ENCODE results near the gene IGHMBP2.

Gene IGHMBP2

DNA sequence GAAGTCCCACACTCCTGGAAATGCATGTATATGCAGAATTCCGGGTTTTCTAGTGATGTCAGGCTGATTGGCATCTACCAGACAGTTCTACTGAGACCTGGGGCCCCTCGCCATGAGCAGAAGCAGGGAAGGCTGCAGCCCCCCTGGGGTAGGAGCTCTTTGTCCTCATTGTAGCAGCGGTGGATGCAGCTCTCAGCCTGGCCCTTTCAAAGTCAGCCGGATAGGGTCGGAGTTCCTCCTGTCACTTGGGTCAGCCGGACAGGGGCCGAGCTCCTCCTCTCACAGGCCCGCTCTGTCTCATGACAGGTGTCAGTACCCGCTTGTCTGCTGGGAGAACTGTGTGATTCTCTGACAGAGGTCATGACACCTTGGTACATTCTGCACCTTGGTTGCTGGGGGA lies 47.1 kb downstream of the IGHMBP2 start:
- peaks cover 6% of the 10 kb centered on the region; the same call in 1 of the 2 replicates for H3K27me3 ChIP-seq (ENCODE audit: insufficient read depth, low read length)
- H3K9ac ChIP-seq (ENCODE audit: low read length) = no peak overlapping the region
- H3K4me3 ChIP-seq (ENCODE audit: low read depth, low read length, poor library complexity, severe bottlenecking) = no peak overlapping the region
- H3K4me2 ChIP-seq (ENCODE audit: low read length) = no peak overlapping the region
- TF ChIP-seq, protein P1, sequence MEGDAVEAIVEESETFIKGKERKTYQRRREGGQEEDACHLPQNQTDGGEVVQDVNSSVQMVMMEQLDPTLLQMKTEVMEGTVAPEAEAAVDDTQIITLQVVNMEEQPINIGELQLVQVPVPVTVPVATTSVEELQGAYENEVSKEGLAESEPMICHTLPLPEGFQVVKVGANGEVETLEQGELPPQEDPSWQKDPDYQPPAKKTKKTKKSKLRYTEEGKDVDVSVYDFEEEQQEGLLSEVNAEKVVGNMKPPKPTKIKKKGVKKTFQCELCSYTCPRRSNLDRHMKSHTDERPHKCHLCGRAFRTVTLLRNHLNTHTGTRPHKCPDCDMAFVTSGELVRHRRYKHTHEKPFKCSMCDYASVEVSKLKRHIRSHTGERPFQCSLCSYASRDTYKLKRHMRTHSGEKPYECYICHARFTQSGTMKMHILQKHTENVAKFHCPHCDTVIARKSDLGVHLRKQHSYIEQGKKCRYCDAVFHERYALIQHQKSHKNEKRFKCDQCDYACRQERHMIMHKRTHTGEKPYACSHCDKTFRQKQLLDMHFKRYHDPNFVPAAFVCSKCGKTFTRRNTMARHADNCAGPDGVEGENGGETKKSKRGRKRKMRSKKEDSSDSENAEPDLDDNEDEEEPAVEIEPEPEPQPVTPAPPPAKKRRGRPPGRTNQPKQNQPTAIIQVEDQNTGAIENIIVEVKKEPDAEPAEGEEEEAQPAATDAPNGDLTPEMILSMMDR (IDR thresholded peaks at IDR 0.05; ENCODE audit: low read length) = no peak
- no peak for TF ChIP-seq EZH2 (IDR thresholded peaks at IDR 0.05; ENCODE audit: borderline replicate concordance, low read length)
- H4K20me1 ChIP-seq (ENCODE audit: insufficient read depth, low read length) = no peaks in the 10 kb centered on the region
- H2AFZ ChIP-seq (ENCODE audit: low read length) = no peak overlapping the region
- H3K9me2 ChIP-seq (ENCODE audit: low read depth, low read length) = no peaks in the 10 kb centered on the region
- no peak overlapping the region for H3K27ac ChIP-seq (ENCODE audit: low read depth, low read length, poor library complexity, severe bottlenecking)
- no peaks in the 10 kb centered on the region for H3K36me3 ChIP-seq (ENCODE audit: insufficient read depth, low read length)
- no peaks in the 10 kb centered on the region for H3K9me3 ChIP-seq (ENCODE audit: low read length)
- H3F3A ChIP-seq (ENCODE audit: insufficient read depth, low read length) = no peaks in the 10 kb centered on the region
- no peaks in the 10 kb centered on the region for H3K79me2 ChIP-seq (ENCODE audit: insufficient read depth, low read length)
- peaks cover 7% of the 10 kb centered on the region for H3K4me1 ChIP-seq (ENCODE audit: insufficient read depth, low read length, severe bottlenecking)

DNA sequence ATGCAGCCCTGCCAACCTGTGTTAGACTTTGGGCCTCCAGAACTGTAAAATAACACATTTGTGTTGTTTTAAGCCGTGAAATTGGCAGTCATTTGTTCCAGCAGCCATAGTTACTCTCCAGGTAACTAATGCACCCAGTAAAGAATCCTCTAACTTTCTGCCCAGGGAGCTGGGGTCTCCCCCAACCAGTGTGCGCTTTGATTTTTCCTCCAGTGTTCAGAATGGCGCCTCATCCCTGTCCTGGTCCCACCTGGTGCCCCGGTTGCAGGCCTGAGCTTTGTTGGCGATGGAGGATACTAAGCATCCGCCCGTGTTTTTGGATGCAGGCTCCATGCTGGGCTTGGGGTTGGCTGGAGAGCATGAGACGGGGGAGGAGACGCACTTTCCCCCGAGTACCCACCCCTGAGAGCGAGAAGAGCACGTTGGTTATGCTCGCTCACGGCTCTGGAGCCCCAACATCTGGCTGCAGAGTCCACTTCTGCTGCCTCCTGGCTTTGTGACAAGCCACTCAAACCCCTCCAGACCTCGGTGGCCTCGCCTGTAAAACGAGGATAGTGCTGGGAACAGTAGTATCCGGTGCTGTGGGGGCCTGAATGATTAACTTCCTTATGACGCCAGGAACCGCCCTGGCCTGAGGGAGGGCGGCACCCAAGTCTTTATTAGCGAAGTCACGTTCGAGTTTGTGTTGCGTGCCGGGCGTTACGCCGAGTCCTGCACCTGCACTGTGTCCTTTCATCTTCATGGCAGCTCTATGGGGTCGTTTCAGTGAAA lies 51.3 kb downstream of the IGHMBP2 start:
- Histone ChIP-seq H2AFZ (ENCODE audit: low read length) (no peak overlapping the region), H3F3A (ENCODE audit: insufficient read depth, low read length) (no peaks in the 10 kb centered on the region), H3K4me1 (ENCODE audit: insufficient read depth, low read length, severe bottlenecking) (peaks cover 7% of the 10 kb centered on the region), H3K9me3 (ENCODE audit: low read length) (no peaks in the 10 kb centered on the region), H3K4me2 (ENCODE audit: low read length) (peak overlapping the region; percentile 27; the same call in 1 of the 2 replicates), H3K4me3 (ENCODE audit: low read depth, low read length, poor library complexity, severe bottlenecking) (no peak overlapping the region), H3K36me3 (ENCODE audit: insufficient read depth, low read length) (no peaks in the 10 kb centered on the region), H4K20me1 (ENCODE audit: insufficient read depth, low read length) (no peaks in the 10 kb centered on the region), H3K27me3 (ENCODE audit: insufficient read depth, low read length) (peaks cover 3% of the 10 kb centered on the region; the same call in 1 of the 2 replicates), H3K27ac (ENCODE audit: low read depth, low read length, poor library complexity, severe bottlenecking) (no peak overlapping the region), H3K9me2 (ENCODE audit: low read depth, low read length) (no peaks in the 10 kb centered on the region), H3K79me2 (ENCODE audit: insufficient read depth, low read length) (no peaks in the 10 kb centered on the region), H3K9ac (ENCODE audit: low read length) (no peak overlapping the region)
- TF ChIP-seq EZH2 (IDR thresholded peaks at IDR 0.05; ENCODE audit: borderline replicate concordance, low read length) = no peak
- TF ChIP-seq, protein P1 (IDR thresholded peaks at IDR 0.05; ENCODE audit: low read length) = no peak

DNA sequence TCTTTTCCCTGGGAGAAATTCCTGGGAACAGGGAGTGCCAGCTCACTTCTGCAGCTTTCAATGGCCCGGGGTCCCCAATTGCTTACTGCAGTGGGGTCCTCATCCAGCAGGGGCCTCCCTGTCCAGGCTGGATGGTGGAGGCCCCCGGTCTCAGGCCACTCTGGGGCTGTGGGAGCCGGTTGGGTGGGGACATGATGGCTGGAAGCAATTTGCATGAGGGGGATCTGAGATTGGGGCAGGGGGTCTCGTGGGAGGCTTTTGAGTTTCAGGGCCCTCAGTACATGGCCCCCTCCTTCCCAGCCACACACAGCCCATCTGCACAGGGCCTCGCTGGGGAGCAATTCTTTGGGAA lies 51.9 kb downstream of the IGHMBP2 start:
- no peaks in the 10 kb centered on the region for H3F3A ChIP-seq (ENCODE audit: insufficient read depth, low read length)
- H3K79me2 ChIP-seq (ENCODE audit: insufficient read depth, low read length) = no peaks in the 10 kb centered on the region
- no peak overlapping the region for H3K27ac ChIP-seq (ENCODE audit: low read depth, low read length, poor library complexity, severe bottlenecking)
- H3K4me2 ChIP-seq (ENCODE audit: low read length) = peak overlapping the region; percentile 27; the same call in 1 of the 2 replicates
- H3K9me3 ChIP-seq (ENCODE audit: low read length) = no peaks in the 10 kb centered on the region
- H3K27me3 ChIP-seq (ENCODE audit: insufficient read depth, low read length) = peaks cover 3% of the 10 kb centered on the region; the same call in 1 of the 2 replicates
- H3K9ac ChIP-seq (ENCODE audit: low read length) = no peak overlapping the region
- no peaks in the 10 kb centered on the region for H3K36me3 ChIP-seq (ENCODE audit: insufficient read depth, low read length)
- H3K4me1 ChIP-seq (ENCODE audit: insufficient read depth, low read length, severe bottlenecking) = peaks cover 7% of the 10 kb centered on the region
- H3K9me2 ChIP-seq (ENCODE audit: low read depth, low read length) = no peaks in the 10 kb centered on the region
- H3K4me3 ChIP-seq (ENCODE audit: low read depth, low read length, poor library complexity, severe bottlenecking) = no peak overlapping the region
- TF ChIP-seq, protein P1 (IDR thresholded peaks at IDR 0.05; ENCODE audit: low read length) = no peak
- TF ChIP-seq EZH2 (IDR thresholded peaks at IDR 0.05; ENCODE audit: borderline replicate concordance, low read length) = no peak
- no peaks in the 10 kb centered on the region for H4K20me1 ChIP-seq (ENCODE audit: insufficient read depth, low read length)
- H2AFZ ChIP-seq (ENCODE audit: low read length) = no peak overlapping the region

Data from OCI-LY1 (cell line).